Mucosa of rectum (tissue), 2 donors: Measurements from ENCODE around the gene KIF20A.
A peak's percentile ranks its signal among the peaks of the same experiment; 100 is the strongest.
"Not testable (repeated sequence)": the region's sequence is repeated elsewhere in the genome, so short reads cannot be mapped to it uniquely, and the experiment has no call there.

Source experiments
- H3K27ac ChIP-seq, 2 donors: one replicate each; pipeline ENCODE4 v1.7.0; 2013; ENCODE audit warnings: inconsistent platforms in 2 of 2, low read depth in 2 of 2, low read length in 2 of 2
- H3K27me3 ChIP-seq, 2 donors: one replicate each; pipeline ENCODE4 v1.7.0; 2013; ENCODE audit warnings: low read length in 2 of 2; ENCODE audit not compliant: control insufficient read depth in 2 of 2, insufficient read depth in 2 of 2
- H3K36me3 ChIP-seq, 2 donors: one replicate each; pipeline ENCODE4 v1.7.0; 2013; ENCODE audit warnings: low read length in 2 of 2; ENCODE audit not compliant: control insufficient read depth in 2 of 2, insufficient read depth in 2 of 2
- H3K4me1 ChIP-seq, 2 donors: one replicate each; pipeline ENCODE4 v1.7.0; 2013; ENCODE audit warnings: low read length in 2 of 2, mild to moderate bottlenecking in 1 of 2; ENCODE audit not compliant: control insufficient read depth in 2 of 2, insufficient read depth in 2 of 2
- H3K4me3 ChIP-seq, 2 donors: one replicate each; pipeline ENCODE4 v1.7.0; 2013; ENCODE audit warnings: low read length in 2 of 2
- H3K9ac ChIP-seq, 2 donors: one replicate each; pipeline ENCODE4 v1.7.0; 2013; ENCODE audit warnings: low read length in 2 of 2, low read depth in 1 of 2, mild to moderate bottlenecking in 1 of 2
- H3K9me3 ChIP-seq, 2 donors: one replicate each; pipeline ENCODE4 v1.7.0; 2013; ENCODE audit warnings: low read length in 2 of 2; ENCODE audit not compliant: control insufficient read depth in 2 of 2
- donor health status: healthy.
- donor health status: Normal muscosa, but diverticular disease.

The KIF20A gene

GRCh38 chr5:138178516-138179276 is at the start of gene KIF20A, which contains the start of gene BRD8:
TSS of gene KIF20A (plus strand) at chr5:138179112. CDS start at chr5:138179681, 569 bp downstream.
TSS of gene BRD8 (minus strand) at chr5:138178630. CDS start at chr5:138178614, 16 bp downstream.
- no peaks in the 10 kb centered on the region for H3K27me3 ChIP-seq
- peaks cover 16 to 20% of the 10 kb centered on the region in 2 donors for H3K4me1 ChIP-seq
- no peaks in the 10 kb centered on the region for H3K9me3 ChIP-seq
- peaks cover 9 to 26% of the 10 kb centered on the region in 2 donors for H3K36me3 ChIP-seq
- H3K4me3 ChIP-seq: peak within 1 kb of the TSS; percentile 95 to 96
- H3K9ac ChIP-seq: peak within 1 kb of the TSS; percentile 78 to 84
- peak within 1 kb of the TSS; percentile 76 to 90 for H3K27ac ChIP-seq

DNA sequence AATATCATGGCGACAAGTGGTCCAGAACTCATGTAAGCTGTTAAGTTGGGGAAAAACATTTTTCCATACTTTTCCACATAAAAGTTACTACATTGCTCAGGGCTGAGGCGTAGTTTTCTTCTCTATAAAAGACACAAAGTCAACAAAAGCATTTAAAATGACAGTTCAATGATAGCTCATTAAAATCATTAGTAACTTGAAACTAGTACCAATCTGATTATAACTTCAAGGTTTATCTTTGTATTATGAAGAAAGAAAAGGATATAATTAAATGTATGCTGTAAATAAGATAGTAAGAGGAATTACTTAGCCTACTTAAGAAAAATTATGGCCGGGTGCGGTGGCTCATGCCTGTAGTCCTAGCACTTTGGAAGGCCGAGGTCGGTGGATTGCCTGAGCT is 49.6 kb upstream of the KIF20A start:
- Histone ChIP-seq H3K27ac (no peak overlapping the region), H3K27me3 (no peaks in the 10 kb centered on the region), H3K36me3 (no peaks in the 10 kb centered on the region), H3K9ac (no peak overlapping the region), H3K9me3 (no peaks in the 10 kb centered on the region), H3K4me3 (no peak overlapping the region), H3K4me1 (no peaks in the 10 kb centered on the region)

- H3K4me3 ChIP-seq: no peak overlapping the region
- no peaks in the 10 kb centered on the region for H3K36me3 ChIP-seq
- H3K9me3 ChIP-seq: no peaks in the 10 kb centered on the region
- H3K27me3 ChIP-seq: no peaks in the 10 kb centered on the region
- no peak overlapping the region for H3K27ac ChIP-seq
- H3K4me1 ChIP-seq: no peaks in the 10 kb centered on the region
- H3K9ac ChIP-seq: no peak overlapping the region
These were observed 46.4 kb upstream of the KIF20A start for GRCh38 chr5:138132543-138132942.

- H3K36me3 ChIP-seq: no peaks in the 10 kb centered on the region
- peaks cover 0 to 2% of the 10 kb centered on the region in 2 donors for H3K27me3 ChIP-seq
- H3K4me1 ChIP-seq: no peaks in the 10 kb centered on the region
- no peak within 1 kb of the TSS for H3K9ac ChIP-seq
- no peaks in the 10 kb centered on the region for H3K9me3 ChIP-seq
- peak within 1 kb of the TSS; percentile 62 to 72 for H3K4me3 ChIP-seq
- H3K27ac ChIP-seq: no peak within 1 kb of the TSS
These were observed 39.7 kb upstream of the KIF20A start, which contains the start of gene NME5 for GRCh38 chr5:138138949-138139780. TSS of gene NME5 (minus strand) at chr5:138139428. CDS start at chr5:138138780, 648 bp downstream.

DNA sequence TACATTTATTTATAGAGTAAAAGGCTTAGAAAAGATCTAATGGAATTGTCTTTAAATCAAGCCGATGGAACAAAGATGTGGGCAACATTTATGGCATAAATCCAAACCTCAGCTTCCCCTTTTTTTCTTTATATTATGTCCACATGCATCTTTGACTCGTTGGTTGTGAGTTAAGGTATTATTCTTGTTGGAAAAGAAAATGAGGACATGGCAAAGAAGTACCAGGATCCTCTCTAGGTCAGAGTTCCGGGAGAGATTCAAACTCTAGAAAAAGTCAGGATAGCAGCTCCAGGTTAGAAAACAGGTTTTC is 39.2 kb upstream of the KIF20A start:
- Histone ChIP-seq H3K27ac (no peak overlapping the region), H3K4me1 (no peaks in the 10 kb centered on the region), H3K4me3 (no peak overlapping the region), H3K27me3 (peaks cover 0 to 2% of the 10 kb centered on the region in 2 donors), H3K36me3 (no peaks in the 10 kb centered on the region), H3K9me3 (no peaks in the 10 kb centered on the region), H3K9ac (no peak overlapping the region)

DNA sequence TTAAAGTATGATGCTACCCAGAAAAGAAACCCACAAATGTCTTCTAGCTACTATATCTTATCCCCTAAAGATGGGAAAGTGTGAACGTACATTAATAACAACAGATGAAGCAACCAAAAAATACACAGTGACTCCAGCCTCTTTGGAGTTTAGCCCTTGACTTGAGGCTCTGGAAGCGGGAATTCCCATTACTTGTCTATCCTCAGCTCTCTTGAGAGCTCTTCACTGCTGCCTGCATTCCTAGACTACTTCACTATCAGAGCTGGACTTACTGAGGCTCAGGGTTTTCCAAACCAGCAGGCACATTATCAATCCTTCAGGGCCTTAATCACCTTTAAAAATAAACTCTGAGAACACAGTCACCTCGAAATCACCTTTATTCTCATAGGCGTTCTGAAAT is 38.6 kb upstream of the KIF20A start:
- no peak overlapping the region for H3K9ac ChIP-seq
- no peak overlapping the region for H3K4me3 ChIP-seq
- H3K9me3 ChIP-seq: no peaks in the 10 kb centered on the region
- peaks cover 0 to 2% of the 10 kb centered on the region in 2 donors for H3K27me3 ChIP-seq
- no peaks in the 10 kb centered on the region for H3K36me3 ChIP-seq
- no peaks in the 10 kb centered on the region for H3K4me1 ChIP-seq
- no peak overlapping the region for H3K27ac ChIP-seq

DNA sequence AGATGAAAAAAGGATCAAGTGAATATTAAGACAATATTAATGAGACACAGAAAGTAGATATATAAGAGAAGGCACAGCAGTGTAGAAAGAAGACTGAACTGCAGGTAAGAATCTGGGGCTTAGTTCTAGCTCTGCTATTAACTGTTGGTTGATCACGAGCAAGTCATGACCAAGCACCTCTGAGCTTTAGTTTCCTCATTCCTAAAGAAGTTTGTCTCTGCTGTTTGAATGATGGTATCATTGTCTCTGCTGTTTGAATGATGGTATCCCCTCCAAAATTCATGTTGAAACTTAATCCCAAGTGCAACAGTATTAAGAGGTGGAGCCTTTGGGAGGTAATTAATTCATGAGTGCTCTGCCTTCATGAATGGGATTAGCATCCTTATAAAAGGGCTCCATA is 37.2 kb upstream of the KIF20A start:
- no peaks in the 10 kb centered on the region for H3K9me3 ChIP-seq
- peaks cover 0 to 2% of the 10 kb centered on the region in 2 donors for H3K27me3 ChIP-seq
- H3K4me3 ChIP-seq: no peak overlapping the region
- no peak overlapping the region for H3K27ac ChIP-seq
- no peak overlapping the region for H3K9ac ChIP-seq
- no peaks in the 10 kb centered on the region for H3K36me3 ChIP-seq
- H3K4me1 ChIP-seq: no peaks in the 10 kb centered on the region

DNA sequence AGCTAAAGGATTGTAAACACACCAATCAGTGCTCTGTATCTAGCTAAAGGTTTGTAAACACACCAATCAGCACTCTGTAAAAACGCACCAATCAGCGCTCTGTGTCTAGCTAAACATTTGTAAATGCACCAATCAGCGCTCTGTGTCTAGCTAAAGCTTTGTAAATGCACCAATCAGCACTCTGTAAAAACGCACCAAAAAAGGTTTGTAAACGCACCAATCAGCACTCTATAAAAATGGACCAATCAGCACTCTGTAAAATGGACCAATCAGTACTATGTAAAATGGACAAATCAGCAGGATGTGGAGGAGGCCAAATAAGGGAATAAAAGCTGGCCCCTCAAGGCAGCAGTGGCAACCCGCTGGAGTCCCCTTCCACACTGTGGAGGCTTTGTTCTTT is 35.3 kb upstream of the KIF20A start:
- not testable (repeated sequence) for H3K4me1 ChIP-seq, H3K4me3 ChIP-seq, H3K9me3 ChIP-seq, H3K9ac ChIP-seq, H3K36me3 ChIP-seq, H3K27me3 ChIP-seq, H3K27ac ChIP-seq

DNA sequence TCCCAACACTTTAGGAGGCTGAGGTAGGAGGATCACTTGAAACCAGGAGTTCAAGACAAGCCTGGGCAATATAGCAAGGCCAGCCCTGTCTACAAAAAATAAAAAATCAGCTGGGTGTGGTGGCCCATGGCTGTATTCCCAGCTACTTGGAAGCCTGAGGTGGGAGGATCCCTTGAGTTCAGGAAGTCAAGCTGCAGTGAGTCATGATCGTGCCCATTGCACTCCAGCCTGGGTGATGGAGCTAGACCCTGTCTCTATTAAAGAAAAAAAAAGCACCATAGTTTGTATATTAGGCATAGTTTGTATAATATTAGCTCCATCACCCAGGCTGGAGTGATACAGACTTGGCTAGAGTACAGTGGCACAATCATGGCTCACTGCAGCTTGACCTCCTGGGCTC is 30.1 kb upstream of the KIF20A start:
- Histone ChIP-seq H3K27ac (no peak overlapping the region), H3K4me3 (no peak overlapping the region), H3K9ac (no peak overlapping the region), H3K4me1 (no peaks in the 10 kb centered on the region), H3K27me3 (no peaks in the 10 kb centered on the region), H3K36me3 (no peaks in the 10 kb centered on the region), H3K9me3 (no peaks in the 10 kb centered on the region)

DNA sequence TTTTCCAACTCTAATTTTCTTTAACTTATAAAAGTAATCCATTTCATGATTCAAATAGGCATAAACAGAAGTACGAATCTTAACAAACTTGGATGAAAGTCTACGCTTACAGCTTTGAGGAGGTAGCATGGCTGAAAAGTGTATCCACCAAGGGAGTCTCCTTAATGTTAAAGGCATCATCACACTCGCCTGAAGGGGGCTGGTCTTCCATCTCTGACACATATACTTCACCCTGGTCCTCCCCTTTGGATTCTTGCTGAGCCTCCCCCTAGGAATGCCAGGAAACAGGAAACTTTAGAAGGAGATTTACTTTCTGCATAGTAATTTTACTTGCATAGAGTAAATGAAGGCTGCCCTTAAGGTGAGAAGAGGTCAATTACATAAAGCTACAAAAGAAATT is 29.4 kb upstream of the KIF20A start:
- Histone ChIP-seq H3K4me1 (no peaks in the 10 kb centered on the region), H3K9ac (no peak overlapping the region), H3K9me3 (no peaks in the 10 kb centered on the region), H3K4me3 (no peak overlapping the region), H3K27ac (no peak overlapping the region), H3K27me3 (no peaks in the 10 kb centered on the region), H3K36me3 (no peaks in the 10 kb centered on the region)
